Neural cell (in vitro differentiated cells): ENCODE measurements around the gene DNAH3.

Experiments
- CTCF ChIP-seq: fragments of 450-650 bp; IDR thresholded peaks from 2 replicates; pipeline ENCODE4 v1.5.1; 2014; ENCODE audit warnings: antibody characterized with exemption, mild to moderate bottlenecking, moderate library complexity; ENCODE audit not compliant: poor library complexity, severe bottlenecking
- MXI1 ChIP-seq: fragments of 450-650 bp; conservative IDR thresholded peaks from 2 replicates; pipeline ENCODE4 v1.6.1; 2014; ENCODE audit warnings: antibody characterized with exemption, mild to moderate bottlenecking; ENCODE audit not compliant: poor library complexity, severe bottlenecking
- POLR2AphosphoS5 ChIP-seq: IDR thresholded peaks from 2 replicates; pipeline ENCODE4 v1.6.1; 2012
- REST ChIP-seq: IDR thresholded peaks from 2 replicates; pipeline ENCODE4 v1.6.1; 2012; ENCODE audit warnings: borderline replicate concordance

- TF ChIP-seq CTCF (no peak), REST (no peak), POLR2AphosphoS5 (no peak), MXI1 (no peak)
These were observed 65.9 kb downstream of the DNAH3 start for GRCh38 chr16:21084631-21085225.
